Mesothelial cell of epicardium (in vitro differentiated cells): ENCODE results near the gene VPS26C. TPM values are rescaled to one million over a fixed set of nuclear protein-coding genes. Genes with fewer than 3 reads are reported as not detected.

ENCODE experiments used
- DNase-seq, 2 experiments: peaks; one replicate each; pipeline ENCODE4 v3.0.0; 2021; ENCODE audit warnings: low spot score in 2 of 2; ENCODE audit not compliant: unreplicated experiment in 2 of 2
- H3K27ac Mint-ChIP-seq: 2 replicates; pipeline ENCODE4 v1.8.0; 2021; ENCODE audit warnings: mixed read lengths
- H3K27me3 Mint-ChIP-seq: 2 replicates; pipeline ENCODE4 v1.8.0; 2021; ENCODE audit warnings: low read depth, mixed read lengths
- H3K36me3 Mint-ChIP-seq: 2 replicates; pipeline ENCODE4 v1.8.0; 2021; ENCODE audit warnings: mixed read lengths
- H3K4me1 Mint-ChIP-seq: 2 replicates; pipeline ENCODE4 v1.8.0; 2021; ENCODE audit warnings: mixed read lengths
- H3K4me3 Mint-ChIP-seq: 2 replicates; pipeline ENCODE4 v1.8.0; 2021; ENCODE audit warnings: mild to moderate bottlenecking, moderate library complexity, mixed read lengths
- H3K9me3 Mint-ChIP-seq: 2 replicates; pipeline ENCODE4 v1.8.0; 2021; ENCODE audit warnings: mixed read lengths
- total RNA-seq: library from RNA; stranded (reverse); gene quantifications from 3 replicates; pipeline ENCODE4 v1.2.1, GENCODE V29; 2021
- TF ChIP-seq, protein P1 (sequence below): fragments of 200-600 bp; sonication (generic); IDR thresholded peaks from one replicate; pipeline ENCODE4 v1.5.0; 2021; ENCODE audit warnings: antibody characterized with exemption; ENCODE audit not compliant: unreplicated experiment

The VPS26C gene
- total RNA-seq, 1 donor from 2014 or later, result 45.0 TPM

- no peak for DNase-seq
- no peaks in the 10 kb centered on the region for H3K4me1 Mint-ChIP-seq
- H3K36me3 Mint-ChIP-seq, result peaks cover 47% of the 10 kb centered on the region
Measured at GRCh38 chr21:37232274-37233018, 34.7 kb downstream of the VPS26C start.

DNA sequence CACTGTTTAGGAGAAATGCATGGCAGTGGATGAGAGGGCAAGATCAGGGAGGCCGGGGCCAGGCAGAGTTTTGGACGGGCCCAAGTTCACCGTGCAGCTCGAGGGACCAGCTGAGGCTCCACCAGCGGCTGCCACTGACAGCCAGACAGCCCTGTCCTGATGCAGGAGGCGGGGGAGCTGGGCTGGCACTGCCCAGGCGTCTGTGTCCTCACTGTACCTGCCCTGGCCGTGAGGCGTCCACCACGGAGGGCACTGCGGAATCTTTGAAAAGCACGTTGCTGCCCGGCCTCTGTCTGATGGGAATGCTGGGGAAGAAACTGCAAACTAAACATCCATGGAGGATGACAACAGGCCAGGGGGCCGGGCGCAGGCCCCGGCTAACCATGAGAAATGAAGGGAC, 35.5 kb downstream of the VPS26C start:
- Mint-ChIP-seq H3K4me3 (no peak overlapping the region), H3K36me3 (peaks cover 47% of the 10 kb centered on the region), H3K27ac (no peak overlapping the region), H3K27me3 (no peaks in the 10 kb centered on the region), H3K9me3 (no peaks in the 10 kb centered on the region), H3K4me1 (no peaks in the 10 kb centered on the region)
- TF ChIP-seq, protein P1, sequence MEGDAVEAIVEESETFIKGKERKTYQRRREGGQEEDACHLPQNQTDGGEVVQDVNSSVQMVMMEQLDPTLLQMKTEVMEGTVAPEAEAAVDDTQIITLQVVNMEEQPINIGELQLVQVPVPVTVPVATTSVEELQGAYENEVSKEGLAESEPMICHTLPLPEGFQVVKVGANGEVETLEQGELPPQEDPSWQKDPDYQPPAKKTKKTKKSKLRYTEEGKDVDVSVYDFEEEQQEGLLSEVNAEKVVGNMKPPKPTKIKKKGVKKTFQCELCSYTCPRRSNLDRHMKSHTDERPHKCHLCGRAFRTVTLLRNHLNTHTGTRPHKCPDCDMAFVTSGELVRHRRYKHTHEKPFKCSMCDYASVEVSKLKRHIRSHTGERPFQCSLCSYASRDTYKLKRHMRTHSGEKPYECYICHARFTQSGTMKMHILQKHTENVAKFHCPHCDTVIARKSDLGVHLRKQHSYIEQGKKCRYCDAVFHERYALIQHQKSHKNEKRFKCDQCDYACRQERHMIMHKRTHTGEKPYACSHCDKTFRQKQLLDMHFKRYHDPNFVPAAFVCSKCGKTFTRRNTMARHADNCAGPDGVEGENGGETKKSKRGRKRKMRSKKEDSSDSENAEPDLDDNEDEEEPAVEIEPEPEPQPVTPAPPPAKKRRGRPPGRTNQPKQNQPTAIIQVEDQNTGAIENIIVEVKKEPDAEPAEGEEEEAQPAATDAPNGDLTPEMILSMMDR, result no peak
- DNase-seq, result no peak

More at GRCh38 chr21:37232274-37233018, 34.7 kb downstream of the VPS26C start:
- TF ChIP-seq, protein P1, result no peak
- Mint-ChIP-seq H3K27me3 (no peaks in the 10 kb centered on the region), H3K4me3 (no peak overlapping the region), H3K27ac (no peak overlapping the region), H3K9me3 (no peaks in the 10 kb centered on the region)

- no peak for DNase-seq
- Mint-ChIP-seq H3K36me3 (peaks cover 49% of the 10 kb centered on the region), H3K4me1 (no peaks in the 10 kb centered on the region), H3K9me3 (no peaks in the 10 kb centered on the region), H3K27me3 (no peaks in the 10 kb centered on the region), H3K27ac (no peak overlapping the region), H3K4me3 (no peak overlapping the region)
- TF ChIP-seq, protein P1, result no peak
Measured at GRCh38 chr21:37231249-37231645, 35.9 kb downstream of the VPS26C start.

DNA sequence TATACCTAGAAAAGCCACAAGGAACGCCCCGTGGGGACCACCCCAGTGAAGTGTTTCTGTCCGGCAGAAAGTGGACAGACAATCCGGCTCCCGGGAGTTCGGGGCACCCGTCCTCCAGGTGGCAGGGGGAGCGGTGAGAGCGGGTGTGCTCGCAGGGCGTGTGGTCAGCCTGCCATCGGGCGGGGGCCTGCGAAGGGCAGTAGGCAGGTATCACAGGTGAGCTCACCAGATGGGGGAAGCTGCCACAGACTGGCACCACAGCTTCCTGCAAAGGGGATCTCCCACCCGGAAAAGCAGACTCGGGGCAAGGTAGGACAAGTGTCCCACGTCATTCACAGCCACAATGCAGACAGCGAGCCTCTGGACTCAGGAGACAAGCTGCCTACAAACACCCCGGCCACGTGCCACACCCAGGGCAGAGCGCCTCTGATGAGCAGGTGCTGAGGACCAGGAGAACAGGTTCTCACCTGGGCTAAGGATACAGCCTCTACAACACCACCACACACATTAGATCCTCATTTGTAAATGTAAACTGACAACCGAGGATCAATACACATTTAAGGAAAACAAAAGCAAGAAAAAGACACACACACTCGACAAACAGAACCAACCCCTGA, 36.4 kb downstream of the VPS26C start:
- DNase-seq, result no peak
- no peak overlapping the region for H3K4me3 Mint-ChIP-seq
- H3K27me3 Mint-ChIP-seq, result no peaks in the 10 kb centered on the region
- H3K4me1 Mint-ChIP-seq, result no peaks in the 10 kb centered on the region
- H3K9me3 Mint-ChIP-seq, result no peaks in the 10 kb centered on the region
- H3K27ac Mint-ChIP-seq, result no peak overlapping the region
- peaks cover 49% of the 10 kb centered on the region for H3K36me3 Mint-ChIP-seq
- TF ChIP-seq, protein P1, result no peak

- TF ChIP-seq, protein P1, result no peak
- H3K9me3 Mint-ChIP-seq, result no peaks in the 10 kb centered on the region
- no peak overlapping the region for H3K27ac Mint-ChIP-seq
- H3K36me3 Mint-ChIP-seq, result peaks cover 70% of the 10 kb centered on the region
- no peaks in the 10 kb centered on the region for H3K27me3 Mint-ChIP-seq
- no peak for DNase-seq
- H3K4me1 Mint-ChIP-seq, result no peaks in the 10 kb centered on the region
- no peak overlapping the region for H3K4me3 Mint-ChIP-seq
Measured at GRCh38 chr21:37228003-37228400, 39.1 kb downstream of the VPS26C start.
